Suppressor macrophage (primary cell): ENCODE results near the gene ANKRD30A.
"Not testable (repeated sequence)": the region's sequence is repeated elsewhere in the genome, so short reads cannot be mapped to it uniquely, and the experiment has no call there.

ENCODE experiments used
- DNase-seq, 4 experiments: peaks; one replicate each; pipeline ENCODE4 v3.0.0-alpha.2; 2020 to 2022
- total RNA-seq, 17 experiments: gene quantifications; one replicate each; lab custom pipeline; 2026; ENCODE audit warnings: mixed read lengths in 6 of 17, inconsistent platforms in 3 of 17; lab: John Stamatoyannopoulos, UW

ANKRD30A gene, protein sequence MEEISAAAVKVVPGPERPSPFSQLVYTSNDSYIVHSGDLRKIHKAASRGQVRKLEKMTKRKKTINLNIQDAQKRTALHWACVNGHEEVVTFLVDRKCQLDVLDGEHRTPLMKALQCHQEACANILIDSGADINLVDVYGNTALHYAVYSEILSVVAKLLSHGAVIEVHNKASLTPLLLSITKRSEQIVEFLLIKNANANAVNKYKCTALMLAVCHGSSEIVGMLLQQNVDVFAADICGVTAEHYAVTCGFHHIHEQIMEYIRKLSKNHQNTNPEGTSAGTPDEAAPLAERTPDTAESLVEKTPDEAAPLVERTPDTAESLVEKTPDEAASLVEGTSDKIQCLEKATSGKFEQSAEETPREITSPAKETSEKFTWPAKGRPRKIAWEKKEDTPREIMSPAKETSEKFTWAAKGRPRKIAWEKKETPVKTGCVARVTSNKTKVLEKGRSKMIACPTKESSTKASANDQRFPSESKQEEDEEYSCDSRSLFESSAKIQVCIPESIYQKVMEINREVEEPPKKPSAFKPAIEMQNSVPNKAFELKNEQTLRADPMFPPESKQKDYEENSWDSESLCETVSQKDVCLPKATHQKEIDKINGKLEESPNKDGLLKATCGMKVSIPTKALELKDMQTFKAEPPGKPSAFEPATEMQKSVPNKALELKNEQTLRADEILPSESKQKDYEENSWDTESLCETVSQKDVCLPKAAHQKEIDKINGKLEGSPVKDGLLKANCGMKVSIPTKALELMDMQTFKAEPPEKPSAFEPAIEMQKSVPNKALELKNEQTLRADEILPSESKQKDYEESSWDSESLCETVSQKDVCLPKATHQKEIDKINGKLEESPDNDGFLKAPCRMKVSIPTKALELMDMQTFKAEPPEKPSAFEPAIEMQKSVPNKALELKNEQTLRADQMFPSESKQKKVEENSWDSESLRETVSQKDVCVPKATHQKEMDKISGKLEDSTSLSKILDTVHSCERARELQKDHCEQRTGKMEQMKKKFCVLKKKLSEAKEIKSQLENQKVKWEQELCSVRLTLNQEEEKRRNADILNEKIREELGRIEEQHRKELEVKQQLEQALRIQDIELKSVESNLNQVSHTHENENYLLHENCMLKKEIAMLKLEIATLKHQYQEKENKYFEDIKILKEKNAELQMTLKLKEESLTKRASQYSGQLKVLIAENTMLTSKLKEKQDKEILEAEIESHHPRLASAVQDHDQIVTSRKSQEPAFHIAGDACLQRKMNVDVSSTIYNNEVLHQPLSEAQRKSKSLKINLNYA (N-terminal part only)
- total RNA-seq, result 0 to 3.9 (median 0) reads per million in 17 experiments

DNA sequence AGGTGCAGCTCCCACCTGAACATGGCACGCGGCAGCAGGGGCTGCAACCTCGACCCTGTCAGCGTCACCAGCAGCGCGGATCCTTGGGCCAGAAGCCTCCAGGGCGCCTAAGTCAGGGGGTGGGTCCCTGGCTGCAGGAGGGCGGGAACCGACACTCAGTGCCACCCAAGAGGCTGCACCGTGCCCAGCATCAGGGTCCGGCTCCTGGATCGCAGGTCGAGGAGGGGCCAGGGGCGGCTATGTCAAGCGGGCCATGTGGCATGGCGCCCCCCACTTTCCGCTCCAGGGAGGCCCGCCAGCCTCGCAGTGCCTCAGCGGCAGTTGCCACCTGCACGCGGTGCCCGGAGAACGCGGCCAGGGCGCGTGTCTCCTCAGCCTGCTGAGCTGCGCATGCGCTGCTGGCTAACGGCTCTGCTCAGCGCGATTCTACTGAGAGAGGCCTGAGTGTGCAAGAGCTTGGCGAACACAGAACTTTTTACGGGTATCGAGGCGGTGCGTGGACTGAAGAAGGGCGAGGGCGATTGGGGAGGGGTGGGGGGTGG lies at the start of gene ANKRD30A:
TSS of gene ANKRD30A (plus strand) at position 408 of the 542 bp plus-strand sequence. CDS start 190 bp downstream, outside the sequence.
- no peak for DNase-seq

DNA sequence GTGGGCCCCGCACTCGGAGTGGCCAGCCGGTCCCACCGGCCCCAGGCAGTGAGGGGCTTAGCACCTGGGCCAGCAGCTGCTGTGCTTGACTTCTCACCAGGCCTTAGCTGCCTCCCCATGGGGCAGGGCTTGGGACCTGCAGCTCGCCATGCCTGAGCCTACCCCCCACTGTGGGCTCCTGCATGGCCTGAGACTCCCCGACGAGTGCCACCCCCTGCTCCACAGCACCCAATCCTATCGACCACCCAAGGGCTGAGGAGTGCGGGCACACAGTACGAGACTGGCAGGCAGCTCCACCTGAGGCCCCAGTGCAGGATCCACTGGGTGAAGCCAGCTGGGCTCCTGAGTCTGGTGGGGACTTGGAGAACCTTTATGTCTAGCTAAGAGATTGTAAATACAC lies 49.3 kb upstream of the ANKRD30A start:
- not testable (repeated sequence) for DNase-seq

DNA sequence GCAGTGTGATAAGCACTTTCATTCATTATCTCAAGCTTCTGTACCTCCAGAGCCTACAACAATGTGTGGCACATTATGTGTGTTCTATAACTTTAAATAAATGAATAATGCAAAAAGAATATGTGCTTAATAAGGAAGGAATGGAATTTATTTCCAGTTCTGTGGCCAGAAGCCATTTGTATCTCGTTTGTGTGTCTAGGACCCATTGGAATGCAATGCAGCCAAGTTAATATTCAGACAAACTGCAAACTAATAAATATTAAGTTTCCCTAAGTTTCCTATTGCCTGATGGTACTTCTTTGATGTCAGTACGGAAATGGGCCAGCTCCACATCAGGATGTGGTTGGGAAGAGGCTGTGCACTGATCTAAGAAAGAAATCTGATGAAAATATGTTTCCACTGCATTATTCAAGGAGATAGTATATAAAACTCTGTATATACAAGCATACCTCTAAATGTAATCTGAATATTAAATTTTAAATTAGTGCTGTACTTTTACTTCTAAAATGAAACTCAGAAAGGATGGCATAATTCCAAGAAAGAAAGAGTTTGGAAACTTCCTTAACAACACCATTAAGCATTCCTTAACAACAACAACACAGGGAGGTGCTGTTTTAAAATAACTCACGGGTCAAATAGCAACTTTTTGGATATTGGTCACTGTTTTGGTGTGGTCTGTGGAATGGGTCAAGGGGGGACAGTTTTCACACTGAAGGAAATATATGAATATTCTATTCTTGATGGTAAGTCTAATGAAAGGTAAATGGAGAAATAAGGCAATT lies 29.4 kb upstream of the ANKRD30A start:
- no peak for DNase-seq

DNA sequence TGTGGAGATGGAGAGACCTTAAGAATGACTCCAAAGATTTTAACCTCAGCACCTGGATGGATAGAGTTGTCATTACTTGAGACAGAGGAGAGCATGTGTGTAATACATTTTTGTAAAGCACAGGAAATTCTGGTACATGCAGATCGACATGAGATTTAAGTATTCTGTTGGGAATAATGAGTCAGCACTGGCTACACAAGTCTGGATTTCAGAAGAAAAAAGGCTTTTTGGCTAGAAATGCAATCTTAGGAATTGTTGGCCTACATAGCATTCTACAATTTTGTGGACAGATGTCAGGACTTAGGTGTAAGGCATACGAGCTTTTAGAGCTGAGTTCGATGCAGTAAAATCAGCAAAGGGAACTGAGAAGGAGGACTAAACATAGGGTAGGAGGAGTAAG lies 24.1 kb upstream of the ANKRD30A start:
- DNase-seq, result no peak

DNA sequence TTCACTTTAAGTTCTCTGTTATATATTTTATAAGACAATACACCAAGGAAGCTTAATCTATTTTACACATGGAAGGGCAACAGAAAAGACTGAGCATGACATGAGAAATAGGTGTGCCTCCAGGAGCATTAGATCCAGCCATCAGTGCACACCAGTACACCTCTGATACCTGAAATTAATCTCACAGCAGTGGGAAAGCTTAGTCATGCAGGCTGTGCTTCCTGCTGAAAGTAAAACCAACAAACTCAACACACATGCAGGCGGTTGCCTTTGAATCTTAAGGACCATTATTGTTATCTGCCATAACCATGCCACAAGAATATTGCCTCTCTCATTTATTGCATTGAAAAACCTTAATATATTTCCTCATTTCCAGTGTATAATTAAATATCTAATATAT lies 16.4 kb upstream of the ANKRD30A start:
- no peak for DNase-seq

DNA sequence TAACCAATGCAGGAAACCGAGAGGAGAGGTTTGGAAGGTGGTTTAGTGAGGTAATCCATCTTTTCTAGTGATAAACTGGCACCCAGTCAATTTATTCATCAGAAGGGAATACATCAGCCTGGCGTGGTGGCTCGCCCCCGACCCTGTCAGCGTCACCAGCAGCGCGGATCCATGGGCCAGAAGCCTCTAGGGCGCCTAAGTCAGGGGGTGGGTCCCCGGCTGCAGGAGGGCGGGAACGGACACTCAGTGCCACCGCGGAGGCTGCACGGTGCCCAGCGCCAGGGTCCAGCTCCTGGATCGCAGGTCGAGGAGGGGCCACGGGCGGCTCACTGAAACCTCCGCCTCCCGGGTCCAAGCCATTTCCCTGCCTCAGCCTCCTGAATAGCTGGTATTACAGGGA lies 866 bp upstream of the ANKRD30A start:
- DNase-seq, result no peak

DNA sequence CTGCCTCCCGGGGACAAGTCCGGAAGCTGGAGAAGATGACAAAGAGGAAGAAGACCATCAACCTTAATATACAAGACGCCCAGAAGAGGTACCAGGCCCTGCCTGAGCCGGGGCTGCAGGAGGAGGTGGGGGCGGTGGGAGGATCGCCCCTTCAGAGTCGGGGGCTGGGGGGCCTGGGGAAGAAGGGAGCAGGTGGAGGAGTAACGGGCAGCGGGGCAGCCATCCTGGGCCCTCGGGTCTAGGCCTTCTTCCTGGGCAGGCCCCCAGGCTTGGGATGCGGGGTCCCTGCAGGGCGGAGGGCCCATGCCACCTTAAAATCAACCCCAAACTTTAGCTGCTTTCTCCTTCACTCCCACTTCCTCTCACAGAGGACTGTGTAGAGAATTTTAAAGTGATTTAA lies 523 bp downstream of the ANKRD30A start:
- DNase-seq, result no peak

DNA sequence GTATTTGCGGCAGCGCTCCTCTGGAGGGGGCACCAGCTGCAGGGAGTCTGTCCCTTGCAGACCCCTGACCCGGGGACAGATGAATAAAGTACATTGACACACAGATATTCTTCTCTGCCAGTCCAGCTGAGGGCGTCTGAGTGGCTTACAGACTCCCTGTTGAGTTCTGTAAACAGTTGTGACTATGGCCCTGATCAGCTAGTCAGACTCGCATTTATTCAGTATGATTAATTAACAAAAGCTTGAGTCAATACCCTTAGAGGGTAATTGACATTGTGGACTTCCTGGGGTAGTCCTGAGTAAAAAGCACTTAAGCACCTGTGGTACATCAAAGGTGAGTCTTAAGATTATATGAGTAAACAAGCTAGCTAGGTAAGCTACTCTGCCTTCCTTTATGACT lies 21.0 kb downstream of the ANKRD30A start:
- no peak for DNase-seq

DNA sequence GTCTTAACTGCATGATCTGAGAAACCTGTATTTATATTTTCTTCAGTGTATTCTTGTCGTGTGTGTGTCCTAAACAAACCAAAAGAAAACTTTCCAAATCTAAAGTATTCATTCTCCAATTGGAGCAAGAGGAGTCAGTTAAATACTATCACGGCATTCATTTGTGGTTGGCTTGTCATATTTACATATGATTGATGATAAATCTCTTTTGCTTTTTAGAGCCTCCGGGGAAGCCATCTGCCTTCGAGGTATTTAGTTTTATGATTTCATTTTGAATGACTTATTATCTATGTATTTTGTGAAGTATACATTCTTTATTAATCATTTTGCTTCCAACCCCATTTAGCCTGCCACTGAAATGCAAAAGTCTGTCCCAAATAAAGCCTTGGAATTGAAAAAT lies 37.0 kb downstream of the ANKRD30A start:
- not testable (repeated sequence) for DNase-seq

DNA sequence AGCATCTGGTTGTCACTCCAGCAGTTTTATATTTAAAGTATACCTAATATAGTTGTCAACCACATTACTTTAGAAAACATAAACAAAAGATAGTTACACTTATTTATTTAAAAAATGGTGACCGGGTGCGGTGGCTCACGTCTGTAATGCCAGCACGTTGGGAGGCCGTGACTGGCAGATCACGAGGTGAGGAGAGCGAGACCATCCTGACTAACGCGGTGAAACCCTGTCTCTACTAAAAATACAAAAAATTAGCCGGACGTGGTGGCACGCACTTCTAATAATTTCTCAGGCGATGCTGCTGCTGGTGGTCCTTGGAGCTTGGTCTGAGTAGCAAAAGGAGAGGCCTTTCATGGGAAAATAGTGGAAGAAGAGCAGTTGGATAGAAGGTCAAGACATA lies 46.5 kb downstream of the ANKRD30A start:
- not testable (repeated sequence) for DNase-seq

DNA sequence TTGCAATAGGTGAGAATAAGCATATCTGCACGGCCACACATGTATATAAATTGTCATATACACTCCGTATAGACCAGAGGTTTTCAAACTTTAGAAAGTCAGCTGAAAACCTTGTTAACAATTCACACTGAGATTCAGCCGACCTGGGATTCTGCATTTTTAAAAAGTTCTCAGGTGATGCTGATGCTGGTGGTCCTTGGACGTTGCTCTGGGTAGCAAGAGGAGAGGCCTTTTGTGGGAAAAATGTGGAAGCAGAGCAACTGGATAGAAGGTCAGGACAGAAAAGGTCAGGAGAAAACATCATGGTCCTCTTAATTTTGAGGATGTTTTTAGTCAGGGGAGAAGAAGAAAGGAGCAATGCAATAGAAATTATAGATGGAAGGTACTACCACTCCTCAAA lies 52.9 kb downstream of the ANKRD30A start:
- not testable (repeated sequence) for DNase-seq

DNA sequence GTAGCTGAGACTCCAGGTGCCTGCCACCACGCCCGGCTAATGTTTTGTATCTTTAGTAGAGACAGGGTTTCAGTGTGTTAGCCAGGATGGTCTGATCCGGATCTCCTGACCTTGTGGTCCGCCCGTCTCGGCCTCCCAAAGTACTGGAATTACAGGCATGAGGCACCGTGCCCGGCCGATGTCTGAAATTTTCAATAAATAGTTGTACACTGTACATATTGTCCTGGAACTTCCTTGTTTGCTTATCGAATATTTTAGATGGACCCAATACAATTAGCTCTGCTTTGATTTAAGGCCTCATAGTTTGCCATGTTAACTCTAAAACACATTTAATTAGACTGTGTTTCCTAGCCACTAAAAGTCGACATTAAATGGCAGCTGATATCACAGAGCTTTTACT lies 57.3 kb downstream of the ANKRD30A start:
- not testable (repeated sequence) for DNase-seq

DNA sequence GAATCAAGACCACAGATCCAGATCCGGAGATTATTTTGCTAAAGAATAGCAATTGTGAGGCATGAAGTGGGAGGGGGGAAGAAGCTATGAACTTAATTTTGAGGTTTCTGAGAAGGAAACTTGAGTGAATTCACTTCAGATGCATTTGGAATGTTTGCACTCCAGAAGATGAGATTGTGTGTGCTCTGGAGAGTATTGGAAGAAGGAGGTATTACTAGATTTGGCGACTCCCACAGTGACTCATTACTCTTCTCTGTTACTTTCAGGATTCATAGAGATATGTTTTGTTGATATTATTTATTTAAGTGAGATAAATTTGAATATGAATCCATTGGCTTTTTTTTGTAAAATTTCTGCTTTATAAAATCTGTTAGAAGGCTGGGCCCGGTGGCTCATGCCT lies 80.7 kb downstream of the ANKRD30A start:
- no peak for DNase-seq

DNA sequence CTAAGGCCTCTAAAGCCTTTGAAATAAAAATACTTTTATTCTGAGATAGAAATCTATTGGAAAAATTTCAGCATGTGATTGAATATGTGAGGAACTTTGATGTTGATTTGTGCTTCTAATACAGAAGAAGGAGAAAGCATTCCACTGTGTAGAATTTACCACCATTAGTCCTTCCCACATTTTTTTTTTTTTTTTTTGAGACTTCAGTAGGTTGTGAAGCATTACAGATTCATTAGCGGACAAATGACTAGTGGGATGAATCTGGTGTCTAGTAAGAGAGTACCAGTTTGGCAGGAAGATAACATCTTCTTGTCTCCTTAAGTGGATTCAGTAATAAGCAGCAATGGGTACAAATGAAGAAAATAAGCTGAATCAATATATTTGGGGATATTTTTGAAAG lies 95.5 kb downstream of the ANKRD30A start:
- DNase-seq, result no peak

DNA sequence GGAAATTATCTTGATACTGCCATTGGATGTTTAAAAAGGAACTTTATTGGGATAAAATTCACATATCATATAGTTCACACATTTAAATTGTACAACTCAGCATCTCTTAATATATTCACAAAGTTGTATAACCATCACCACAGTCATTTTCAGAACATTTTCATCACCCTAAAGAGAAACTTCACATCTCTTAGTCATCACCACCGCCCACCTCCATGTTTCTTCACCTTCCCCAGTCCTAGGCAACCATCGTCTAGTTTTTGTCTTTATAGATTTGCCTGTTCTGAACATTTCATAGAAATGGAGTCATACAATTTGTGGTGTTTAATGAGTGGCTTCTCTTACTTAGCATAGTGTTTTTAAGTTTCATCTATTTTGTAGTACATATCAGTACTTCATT lies 96.6 kb downstream of the ANKRD30A start:
- DNase-seq, result no peak

DNA sequence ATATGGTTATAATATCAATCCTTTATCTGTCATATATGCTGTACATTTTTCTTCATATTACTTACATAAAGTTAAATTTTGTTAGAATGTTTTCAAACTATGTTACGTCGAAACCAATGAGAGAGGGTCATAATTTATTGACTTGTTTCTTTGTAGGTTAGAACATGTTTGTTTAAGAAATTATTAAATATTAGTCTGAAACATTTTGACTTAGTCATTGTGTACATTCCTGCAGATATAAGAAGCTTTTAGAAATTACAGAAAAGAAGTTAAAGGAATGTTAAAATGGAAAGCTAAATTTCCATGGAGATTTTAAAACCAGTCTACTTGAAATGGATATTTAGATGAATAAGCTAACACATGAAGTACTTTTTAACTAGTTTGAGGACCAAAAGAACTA lies 99.8 kb downstream of the ANKRD30A start:
- DNase-seq, result no peak

DNA sequence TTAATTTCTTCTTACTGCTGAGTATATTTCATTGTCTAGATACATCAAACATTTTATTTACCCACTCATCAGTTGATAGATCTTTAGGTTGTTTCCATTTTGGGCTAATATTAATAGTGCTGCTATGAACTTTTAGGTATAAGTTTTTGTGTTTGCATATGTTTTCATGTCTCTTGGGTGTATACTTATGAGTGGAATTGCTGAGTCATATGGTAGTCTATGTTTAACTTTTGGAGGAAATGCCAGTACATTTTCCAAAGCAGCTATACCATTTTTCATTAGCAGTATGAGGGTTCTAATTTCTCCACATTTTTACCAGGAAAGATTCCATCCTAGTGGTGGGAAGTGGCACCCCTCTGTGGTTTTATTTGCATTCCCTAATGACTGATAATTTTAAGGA lies 101.1 kb downstream of the ANKRD30A start:
- no peak for DNase-seq

DNA sequence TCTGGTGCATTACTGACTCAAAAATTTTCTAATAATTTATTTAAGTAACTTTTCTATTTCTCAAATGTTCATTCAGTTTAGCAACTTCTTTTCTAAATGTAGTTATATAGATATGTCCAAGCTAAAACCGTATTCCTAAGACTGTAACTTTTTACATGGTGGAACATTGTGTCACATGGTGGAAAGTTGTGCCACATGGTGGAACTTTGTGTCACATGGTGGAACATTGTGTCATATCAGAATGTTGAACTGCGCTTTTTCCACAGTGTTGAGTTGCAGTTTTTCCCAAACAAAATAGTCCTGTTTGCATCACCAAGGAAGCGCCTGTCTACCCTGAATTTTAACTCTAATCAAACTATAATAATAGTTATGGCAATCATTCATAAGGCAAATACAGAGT lies 109.3 kb downstream of the ANKRD30A start:
- DNase-seq, result no peak

DNA sequence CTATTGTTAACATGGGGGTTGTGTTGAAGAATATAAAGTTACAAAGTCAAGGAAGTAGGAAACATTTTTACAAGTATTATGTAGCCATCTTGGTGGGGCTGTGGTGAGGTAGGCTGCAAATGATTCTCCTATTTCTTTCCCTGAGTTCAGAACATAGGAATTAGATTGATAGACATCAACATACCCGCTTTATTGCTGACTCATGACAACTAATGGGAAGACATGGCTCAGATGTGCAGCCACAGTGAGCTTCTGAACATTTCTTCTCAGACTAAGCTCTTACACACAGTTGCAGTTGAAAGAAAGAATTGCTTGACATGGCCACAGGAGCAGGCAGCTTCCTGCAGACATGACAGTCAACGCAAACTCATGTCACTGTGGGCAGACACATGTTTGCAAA lies 110.7 kb downstream of the ANKRD30A start:
- DNase-seq, result no peak

DNA sequence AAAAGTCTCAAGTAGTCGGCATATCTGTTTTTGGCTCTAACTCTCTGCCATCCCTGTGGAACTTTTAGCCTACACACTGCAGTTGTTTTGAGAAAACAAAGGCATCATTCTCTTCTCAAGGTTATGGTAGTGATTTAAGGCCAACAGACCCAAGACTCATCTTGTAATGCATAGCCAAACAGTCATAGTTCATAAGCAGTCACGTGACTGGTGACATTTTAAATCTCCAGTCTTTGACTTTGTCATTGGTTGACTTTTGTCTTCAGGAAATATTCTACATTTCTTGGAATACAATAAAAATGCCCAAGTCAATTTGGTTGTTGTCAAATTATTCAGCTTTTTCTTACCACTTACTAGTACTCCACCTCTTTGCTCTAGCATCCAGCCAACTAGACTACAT lies 114.8 kb downstream of the ANKRD30A start:
- no peak for DNase-seq

DNA sequence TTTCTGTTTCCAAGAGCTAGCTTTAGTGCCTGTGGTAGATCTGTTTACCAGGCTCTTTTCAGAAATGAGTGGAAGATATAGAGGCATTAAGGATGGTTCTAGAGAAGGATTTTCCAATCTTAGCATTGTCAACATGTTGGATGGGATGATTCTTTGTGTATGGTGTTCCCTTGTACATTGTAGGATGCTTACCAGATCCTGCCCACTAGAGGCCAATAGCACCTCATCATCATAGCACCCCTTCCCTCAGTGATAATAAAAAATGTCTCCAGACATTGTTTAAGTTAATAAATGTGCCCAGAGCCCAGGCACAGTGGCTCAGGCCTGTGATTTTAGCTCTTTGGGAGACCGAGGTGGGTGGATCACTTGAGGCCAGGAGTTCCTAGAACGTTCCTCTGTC lies 121.2 kb downstream of the ANKRD30A start:
- no peak for DNase-seq

DNA sequence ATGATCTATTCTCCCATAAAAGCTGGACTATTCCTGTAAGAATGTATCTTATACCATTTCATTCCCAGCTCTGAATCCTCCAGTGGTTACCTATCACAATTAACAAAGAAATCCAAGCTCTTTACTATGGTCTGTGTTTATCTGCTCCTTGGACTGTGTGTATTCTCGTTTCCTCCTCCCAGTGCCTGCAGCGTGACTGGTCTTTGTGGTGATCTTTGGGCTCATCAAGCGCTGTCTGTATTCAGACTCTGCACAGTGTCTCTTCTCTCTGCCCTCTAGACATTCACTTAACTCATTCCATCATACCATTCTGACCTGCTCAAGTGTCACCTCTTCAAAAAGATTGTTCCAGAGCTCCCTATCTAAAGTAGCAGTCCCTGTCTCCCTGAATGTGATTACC lies 130.4 kb downstream of the ANKRD30A start:
- DNase-seq, result not testable (repeated sequence)
